Activated CD4-positive, alpha-beta T cell treated with anti-CD3 and anti-CD28 coated beads for 48 hours (primary cell): ENCODE results near the gene PACRG.

Experiments
- DNase-seq: peaks from one replicate; pipeline ENCODE4 v3.0.0-alpha.2; 2020

PACRG gene

GRCh38 chr6:162871966-162872365 is 144.2 kb downstream of the PACRG start:
- DNase-seq, result no peak

- DNase-seq, result no peak
These were observed 145.8 kb downstream of the PACRG start for GRCh38 chr6:162873537-162873936.

- DNase-seq, result no peak
These were observed 147.3 kb downstream of the PACRG start for GRCh38 chr6:162875070-162875469.

GRCh38 chr6:162882801-162883481 is 155.2 kb downstream of the PACRG start:
- DNase-seq, result no peak

GRCh38 chr6:162887981-162888689 is 160.4 kb downstream of the PACRG start:
- no peak for DNase-seq

- DNase-seq, result no peak
These were observed 161.5 kb downstream of the PACRG start for GRCh38 chr6:162889303-162889702.

GRCh38 chr6:162898011-162898410 is 170.2 kb downstream of the PACRG start:
- no peak for DNase-seq

GRCh38 chr6:162899148-162899547 is 171.4 kb downstream of the PACRG start:
- no peak for DNase-seq

GRCh38 chr6:162900503-162900902 is 172.7 kb downstream of the PACRG start:
- DNase-seq, result no peak

GRCh38 chr6:162904069-162904663 is 176.4 kb downstream of the PACRG start:
- DNase-seq, result no peak

GRCh38 chr6:162906479-162906878 is 178.7 kb downstream of the PACRG start:
- no peak for DNase-seq

GRCh38 chr6:162907876-162908481 is 180.2 kb downstream of the PACRG start:
- no peak for DNase-seq

GRCh38 chr6:162913206-162913605 is 185.4 kb downstream of the PACRG start:
- no peak for DNase-seq

GRCh38 chr6:162917506-162917905 is 189.7 kb downstream of the PACRG start:
- DNase-seq, result no peak

- DNase-seq, result no peak
These were observed 193.3 kb downstream of the PACRG start for GRCh38 chr6:162921062-162921461.

GRCh38 chr6:162921510-162922040 is 193.8 kb downstream of the PACRG start:
- no peak for DNase-seq

- DNase-seq, result no peak
These were observed 194.9 kb downstream of the PACRG start for GRCh38 chr6:162922563-162923166.

- no peak for DNase-seq
These were observed 207.1 kb downstream of the PACRG start for GRCh38 chr6:162934844-162935243.

- no peak for DNase-seq
These were observed 212.7 kb downstream of the PACRG start for GRCh38 chr6:162940426-162940825.

- DNase-seq, result no peak
These were observed 213.4 kb downstream of the PACRG start for GRCh38 chr6:162941128-162941527.

GRCh38 chr6:162942866-162943265 is 215.1 kb downstream of the PACRG start:
- DNase-seq, result no peak

- DNase-seq, result no peak
These were observed 215.6 kb downstream of the PACRG start for GRCh38 chr6:162943369-162943768.

- DNase-seq, result no peak
These were observed 223.5 kb downstream of the PACRG start for GRCh38 chr6:162951164-162951743.
